Embryonic facial prominence (tissue), 1 donor: Measurements from ENCODE around the gene OPRL1.

ENCODE experiments used
- DNase-seq: peaks from one replicate; pipeline ENCODE4 v3.0.0-alpha.2; 2016; ENCODE audit errors: extremely low spot score

Gene OPRL1

GRCh38 chr20:64056639-64056888 lies 23.3 kb upstream of the OPRL1 start:
- no peak for DNase-seq

- no peak for DNase-seq
Measured at GRCh38 chr20:64056889-64057627, 22.8 kb upstream of the OPRL1 start.

GRCh38 chr20:64057628-64058498 lies 22.0 kb upstream of the OPRL1 start:
- no peak for DNase-seq

GRCh38 chr20:64058536-64058935 lies 21.3 kb upstream of the OPRL1 start:
- DNase-seq: no peak

GRCh38 chr20:64062276-64062595 lies 17.6 kb upstream of the OPRL1 start:
- no peak for DNase-seq

- peak; percentile 90 for DNase-seq
Measured at GRCh38 chr20:64062596-64063388, 17.1 kb upstream of the OPRL1 start, which contains the start of gene TCEA2. Gene TCEA2, plus strand, starts transcription at chr20:64063198. Its CDS starts 115 bp downstream, at chr20:64063313.

GRCh38 chr20:64063389-64064144 lies 16.3 kb upstream of the OPRL1 start:
- no peak for DNase-seq

- no peak for DNase-seq
Measured at GRCh38 chr20:64064145-64064698, 15.7 kb upstream of the OPRL1 start.

GRCh38 chr20:64065062-64065973 lies 14.6 kb upstream of the OPRL1 start:
- no peak for DNase-seq

GRCh38 chr20:64065974-64066343 lies 13.9 kb upstream of the OPRL1 start:
- DNase-seq: no peak

- no peak for DNase-seq
Measured at GRCh38 chr20:64067005-64067632, 12.8 kb upstream of the OPRL1 start.

- DNase-seq: no peak
Measured at GRCh38 chr20:64067733-64068307, 12.1 kb upstream of the OPRL1 start.

- no peak for DNase-seq
Measured at GRCh38 chr20:64068386-64069208, 11.3 kb upstream of the OPRL1 start.

GRCh38 chr20:64069209-64069613 lies 10.7 kb upstream of the OPRL1 start:
- DNase-seq: no peak

GRCh38 chr20:64069614-64070243 lies 10.2 kb upstream of the OPRL1 start:
- no peak for DNase-seq

GRCh38 chr20:64070244-64070993 lies 9.5 kb upstream of the OPRL1 start:
- DNase-seq: no peak
